Colonic mucosa (tissue), 4 donors: ENCODE results near the gene PGA4. TPM values are rescaled to one million over a fixed set of nuclear protein-coding genes. Genes with fewer than 3 reads are reported as not detected.

ENCODE experiments used
- DNase-seq: peaks from one replicate; pipeline ENCODE4 v3.0.0-alpha.2; 2020
- H3K27ac ChIP-seq: fragments of 200-600 bp; one replicate; pipeline ENCODE4 v1.8.0; 2021
- H3K27me3 ChIP-seq: fragments of 200-600 bp; one replicate; pipeline ENCODE4 v1.8.0; 2021
- H3K36me3 ChIP-seq: fragments of 200-600 bp; one replicate; pipeline ENCODE4 v1.8.0; 2021
- H3K4me1 ChIP-seq: fragments of 200-600 bp; one replicate; pipeline ENCODE4 v1.8.0; 2021; ENCODE audit warnings: mild to moderate bottlenecking
- H3K4me3 ChIP-seq: fragments of 200-600 bp; one replicate; pipeline ENCODE4 v1.8.0; 2021
- H3K9ac ChIP-seq, 2 donors: one replicate each; pipeline ENCODE4 v1.7.0; 2013; ENCODE audit warnings: control low read depth in 2 of 2, low read depth in 2 of 2, low read length in 2 of 2
- H3K9me3 ChIP-seq: fragments of 200-600 bp; one replicate; pipeline ENCODE4 v1.8.0; 2021
- intact Hi-C: fragments of 100-400 bp; cut with DNase I; formaldehyde crosslinking; loops from one replicate; pipeline ENCODE4 v1.14.1; 2022
- total RNA-seq, 2 donors: library from RNA; stranded (reverse); fragmentation: NEBNext Ultra II Directional in 1 of 2; extraction: Animal tissue kit (Norgen Biotek cat#: 25700) in 1 of 2; gene quantifications; one replicate each; pipeline ENCODE4 v1.2.1, GENCODE V29; 2021
- TF ChIP-seq, protein P1 (sequence below): fragments of 200-600 bp; IDR thresholded peaks from one replicate; pipeline ENCODE4 v1.8.0; 2022; ENCODE audit warnings: antibody characterized with exemption, mild to moderate bottlenecking
- donor health status: healthy.
- donor health status: DM: no; HTN: no; CAD: no.
- donor health status: DM: no; HTN: no; CAD: no.

PGA4 gene
- total RNA-seq, 2 donors from 2014 or later: not detected

DNA sequence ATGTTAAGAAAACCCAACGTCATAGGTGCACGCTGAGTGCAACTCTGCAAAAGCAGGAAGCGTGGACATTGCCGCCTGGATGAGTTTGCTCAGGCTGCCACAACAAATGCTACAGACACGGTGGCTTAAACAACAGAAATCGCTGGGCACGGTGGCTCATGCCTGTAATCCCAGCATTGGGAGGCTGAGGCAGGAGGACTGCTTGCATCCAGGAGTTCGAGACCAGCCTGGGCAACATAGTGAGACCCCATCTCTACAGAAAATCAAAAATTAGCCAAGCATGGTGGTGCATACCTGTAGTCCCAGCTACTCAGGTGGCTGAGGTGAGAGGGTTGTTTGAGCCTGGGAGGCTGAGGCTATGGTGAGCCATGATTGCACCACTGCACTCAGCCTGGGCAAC lies 32.2 kb upstream of the PGA4 start:
- Histone ChIP-seq H3K36me3 (no peaks in the 10 kb centered on the region), H3K27ac (no peak overlapping the region), H3K4me1 (no peaks in the 10 kb centered on the region), H3K4me3 (no peak overlapping the region), H3K27me3 (no peaks in the 10 kb centered on the region), H3K9me3 (no peaks in the 10 kb centered on the region), H3K9ac (no peak overlapping the region)
- intact Hi-C loops: loop anchor here (5.0 to 10.0 kb wide), 2 partner anchors 63 to 355 kb away; no protein-coding TSS in a partner anchor
- TF ChIP-seq, protein P1, sequence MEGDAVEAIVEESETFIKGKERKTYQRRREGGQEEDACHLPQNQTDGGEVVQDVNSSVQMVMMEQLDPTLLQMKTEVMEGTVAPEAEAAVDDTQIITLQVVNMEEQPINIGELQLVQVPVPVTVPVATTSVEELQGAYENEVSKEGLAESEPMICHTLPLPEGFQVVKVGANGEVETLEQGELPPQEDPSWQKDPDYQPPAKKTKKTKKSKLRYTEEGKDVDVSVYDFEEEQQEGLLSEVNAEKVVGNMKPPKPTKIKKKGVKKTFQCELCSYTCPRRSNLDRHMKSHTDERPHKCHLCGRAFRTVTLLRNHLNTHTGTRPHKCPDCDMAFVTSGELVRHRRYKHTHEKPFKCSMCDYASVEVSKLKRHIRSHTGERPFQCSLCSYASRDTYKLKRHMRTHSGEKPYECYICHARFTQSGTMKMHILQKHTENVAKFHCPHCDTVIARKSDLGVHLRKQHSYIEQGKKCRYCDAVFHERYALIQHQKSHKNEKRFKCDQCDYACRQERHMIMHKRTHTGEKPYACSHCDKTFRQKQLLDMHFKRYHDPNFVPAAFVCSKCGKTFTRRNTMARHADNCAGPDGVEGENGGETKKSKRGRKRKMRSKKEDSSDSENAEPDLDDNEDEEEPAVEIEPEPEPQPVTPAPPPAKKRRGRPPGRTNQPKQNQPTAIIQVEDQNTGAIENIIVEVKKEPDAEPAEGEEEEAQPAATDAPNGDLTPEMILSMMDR: no peak
- DNase-seq: no peak

DNA sequence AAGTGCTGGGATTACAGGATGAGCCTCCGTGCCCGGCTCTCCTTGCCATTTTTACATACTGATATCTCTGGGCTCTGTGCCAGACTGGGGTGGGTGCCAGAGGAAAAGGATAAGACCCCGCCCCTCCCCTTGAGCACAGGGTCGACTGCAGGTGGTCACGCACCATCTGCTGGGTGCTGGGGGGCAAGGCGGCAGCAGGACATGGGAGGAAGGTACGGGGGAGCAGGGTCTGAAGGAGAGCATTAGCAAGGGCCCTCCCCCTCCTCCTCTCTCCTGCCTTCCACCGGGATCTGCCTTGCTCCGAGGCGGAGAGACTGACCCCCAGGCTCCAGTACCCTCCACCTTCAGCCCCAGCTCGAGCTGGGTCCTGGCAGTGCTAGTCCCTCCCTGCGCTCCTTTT lies 28.6 kb upstream of the PGA4 start:
- no peak overlapping the region for H3K4me3 ChIP-seq
- H3K9ac ChIP-seq: no peak overlapping the region
- H3K36me3 ChIP-seq: no peaks in the 10 kb centered on the region
- TF ChIP-seq, protein P1: no peak
- DNase-seq: no peak
- H3K4me1 ChIP-seq: no peaks in the 10 kb centered on the region
- no peak overlapping the region for H3K27ac ChIP-seq
- intact Hi-C loops: no loop called here
- H3K27me3 ChIP-seq: no peaks in the 10 kb centered on the region
- no peaks in the 10 kb centered on the region for H3K9me3 ChIP-seq

GRCh38 chr11:61194169-61194671 lies 27.9 kb upstream of the PGA4 start:
- no peak for DNase-seq
- Histone ChIP-seq H3K27ac (no peak overlapping the region), H3K4me3 (no peak overlapping the region), H3K9me3 (no peaks in the 10 kb centered on the region), H3K4me1 (no peaks in the 10 kb centered on the region), H3K9ac (no peak overlapping the region), H3K36me3 (no peaks in the 10 kb centered on the region), H3K27me3 (no peaks in the 10 kb centered on the region)
- intact Hi-C loops: no loop called here
- TF ChIP-seq, protein P1: no peak

GRCh38 chr11:61194981-61195695 lies 27.0 kb upstream of the PGA4 start:
- intact Hi-C loops: no loop called here
- no peak overlapping the region for H3K4me3 ChIP-seq
- H3K27me3 ChIP-seq: no peaks in the 10 kb centered on the region
- H3K9ac ChIP-seq: no peak overlapping the region
- no peak for DNase-seq
- H3K27ac ChIP-seq: no peak overlapping the region
- H3K4me1 ChIP-seq: no peaks in the 10 kb centered on the region
- H3K36me3 ChIP-seq: no peaks in the 10 kb centered on the region
- no peaks in the 10 kb centered on the region for H3K9me3 ChIP-seq
- TF ChIP-seq, protein P1: no peak

DNA sequence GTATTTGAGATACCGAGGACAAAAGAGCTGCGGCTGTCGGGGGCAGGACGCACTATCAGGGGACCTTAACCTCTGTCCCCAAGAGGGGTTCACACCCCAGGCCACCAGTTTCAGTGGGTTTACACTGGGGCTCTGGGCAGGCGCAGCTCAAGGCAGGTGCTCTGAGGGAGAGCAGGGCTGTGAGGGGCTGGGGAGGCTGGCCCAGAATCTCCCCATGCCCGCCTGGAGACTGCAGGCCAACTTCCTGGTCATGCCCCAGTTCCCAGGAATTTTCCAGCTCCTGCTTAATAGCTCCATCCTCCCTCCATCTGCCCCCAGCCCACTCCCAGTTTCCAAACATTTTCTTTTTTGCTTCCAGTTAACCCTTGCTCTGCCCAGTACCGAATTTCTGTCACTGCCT lies 26.4 kb upstream of the PGA4 start:
- H3K9me3 ChIP-seq: no peaks in the 10 kb centered on the region
- H3K36me3 ChIP-seq: no peaks in the 10 kb centered on the region
- H3K27me3 ChIP-seq: no peaks in the 10 kb centered on the region
- intact Hi-C loops: no loop called here
- H3K4me3 ChIP-seq: no peak overlapping the region
- H3K4me1 ChIP-seq: no peaks in the 10 kb centered on the region
- TF ChIP-seq, protein P1: no peak
- no peak for DNase-seq
- no peak overlapping the region for H3K27ac ChIP-seq
- no peak overlapping the region for H3K9ac ChIP-seq
